Neural cell (in vitro differentiated cells): Measurements from ENCODE around the gene LUC7L. TPM values are rescaled to one million over a fixed set of nuclear protein-coding genes. Genes with fewer than 3 reads are reported as not detected.

Experiments
- H2AFZ ChIP-seq: fragments of 200-600, 300-800 bp; sonication (generic), shearing (Covaris generic); 2 replicates; pipeline ENCODE4 v1.6.0; 2014; ENCODE audit warnings: low read depth, mild to moderate bottlenecking, antibody characterized with exemption, low read length, moderate library complexity
- H3F3A ChIP-seq: fragments of 200-600 bp; shearing (Covaris generic); 2 replicates; pipeline ENCODE4 v1.6.1; 2016; ENCODE audit warnings: mild to moderate bottlenecking, moderate library complexity, mixed read lengths, antibody characterized with exemption, low read length; ENCODE audit not compliant: insufficient read depth, poor library complexity, severe bottlenecking
- H3K27ac ChIP-seq: fragments of 200-600, 300-800 bp; sonication (generic), shearing (Covaris generic); 2 replicates; pipeline ENCODE4 v1.5.1; 2014; ENCODE audit warnings: mild to moderate bottlenecking, low read length, moderate library complexity
- H3K27me3 ChIP-seq: fragments of 300-800, 200-600 bp; sonication (generic), shearing (Covaris generic); 2 replicates; pipeline ENCODE4 v1.6.0; 2014; ENCODE audit warnings: mild to moderate bottlenecking, low read depth, low read length, moderate library complexity; ENCODE audit not compliant: insufficient read depth
- H3K36me3 ChIP-seq: fragments of 300-800, 200-600 bp; sonication (generic), shearing (Covaris generic); 2 replicates; pipeline ENCODE4 v1.5.1; 2014; ENCODE audit warnings: mild to moderate bottlenecking, antibody characterized with exemption, low read length, moderate library complexity; ENCODE audit not compliant: insufficient read depth
- H3K4me2 ChIP-seq: fragments of 300-800, 200-600 bp; sonication (generic), shearing (Covaris generic); 2 replicates; pipeline ENCODE4 v1.6.0; 2014; ENCODE audit warnings: mild to moderate bottlenecking, low read length
- H3K4me3 ChIP-seq: fragments of 300-800, 200-600 bp; sonication (generic), shearing (Covaris generic); 2 replicates; pipeline ENCODE4 v1.5.1; 2014; ENCODE audit warnings: mild to moderate bottlenecking, low read length, moderate library complexity
- H3K79me2 ChIP-seq: fragments of 200-600 bp; shearing (Covaris generic); replicated peaks from 2 replicates; pipeline ENCODE4 v1.6.0; 2014; ENCODE audit warnings: mild to moderate bottlenecking, low read length, moderate library complexity; ENCODE audit not compliant: insufficient read depth
- H3K9ac ChIP-seq: fragments of 300-800, 200-600 bp; sonication (generic), shearing (Covaris generic); 2 replicates; pipeline ENCODE4 v1.6.1; 2016; ENCODE audit warnings: mild to moderate bottlenecking, low read length, mixed read lengths
- H3K9me2 ChIP-seq: fragments of 200-600 bp; shearing (Covaris generic); 2 replicates; pipeline ENCODE4 v1.6.1; 2016; ENCODE audit warnings: mild to moderate bottlenecking, low read length, mixed read lengths; ENCODE audit not compliant: insufficient read depth
- H3K9me3 ChIP-seq: fragments of 200-600, 300-800 bp; sonication (generic), shearing (Covaris generic); 2 replicates; pipeline ENCODE4 v1.6.1; 2016; ENCODE audit warnings: mild to moderate bottlenecking, mixed run types, low read length, moderate library complexity, mixed read lengths
- H4K20me1 ChIP-seq: fragments of 200-600 bp; shearing (Covaris generic); 2 replicates; pipeline ENCODE4 v1.6.1; 2016; ENCODE audit warnings: mild to moderate bottlenecking, mixed run types; ENCODE audit not compliant: insufficient read depth
- EP300 ChIP-seq: fragments of 450-650 bp; conservative IDR thresholded peaks from 2 replicates; pipeline ENCODE4 v1.6.1; 2014; ENCODE audit warnings: antibody characterized with exemption, mild to moderate bottlenecking, moderate library complexity; ENCODE audit not compliant: poor library complexity, severe bottlenecking
- EZH2 ChIP-seq: fragments of 200-600, 300-800 bp; shearing (Covaris generic), sonication (generic); IDR thresholded peaks from 2 replicates; pipeline ENCODE4 v1.6.1; 2014; ENCODE audit warnings: antibody characterized with exemption, low read length, borderline replicate concordance, mild to moderate bottlenecking; ENCODE audit not compliant: insufficient read depth, poor library complexity, severe bottlenecking
- MXI1 ChIP-seq: fragments of 450-650 bp; conservative IDR thresholded peaks from 2 replicates; pipeline ENCODE4 v1.6.1; 2014; ENCODE audit warnings: antibody characterized with exemption, mild to moderate bottlenecking; ENCODE audit not compliant: poor library complexity, severe bottlenecking
- POLR2AphosphoS5 ChIP-seq: IDR thresholded peaks from 2 replicates; pipeline ENCODE4 v1.6.1; 2012
- RAD21 ChIP-seq: fragments of 450-650 bp; conservative IDR thresholded peaks from 2 replicates; pipeline ENCODE4 v1.6.1; 2014; ENCODE audit warnings: antibody characterized with exemption, mild to moderate bottlenecking, moderate library complexity
- REST ChIP-seq: IDR thresholded peaks from 2 replicates; pipeline ENCODE4 v1.6.1; 2012; ENCODE audit warnings: borderline replicate concordance
- SMC3 ChIP-seq: fragments of 450-650 bp; conservative IDR thresholded peaks from 2 replicates; pipeline ENCODE4 v1.6.1; 2014; ENCODE audit warnings: antibody characterized with exemption, mild to moderate bottlenecking, moderate library complexity; ENCODE audit not compliant: poor library complexity
- TAF1 ChIP-seq: IDR thresholded peaks from 2 replicates; pipeline ENCODE4 v1.6.1; 2012; ENCODE audit warnings: low read depth
- polyA plus RNA-seq: library from polyadenylated mRNA; depleted of rRNA; stranded (reverse); fragments of >200 nt; gene quantifications from 2 replicates; pipeline ENCODE4 v1.2.3, GENCODE V29; 2014
- TF ChIP-seq, protein P1 (sequence below): fragments of 450-650 bp; IDR thresholded peaks from 2 replicates; pipeline ENCODE4 v1.5.1; 2014; ENCODE audit warnings: antibody characterized with exemption, mild to moderate bottlenecking, moderate library complexity; ENCODE audit not compliant: poor library complexity, severe bottlenecking

The LUC7L gene
- polyA plus RNA-seq, 1 donor from 2014 or later: 564 TPM

- Histone ChIP-seq H2AFZ (no peak overlapping the region), H3K9me3 (no peaks in the 10 kb centered on the region), H3K27me3 (no peaks in the 10 kb centered on the region), H3K9me2 (no peaks in the 10 kb centered on the region), H3K4me3 (no peak overlapping the region), H4K20me1 (no peaks in the 10 kb centered on the region), H3K79me2 (no peaks in the 10 kb centered on the region), H3F3A (no peaks in the 10 kb centered on the region), H3K4me2 (no peak overlapping the region), H3K36me3 (peaks cover 4% of the 10 kb centered on the region), H3K27ac (no peak overlapping the region), H3K9ac (no peak overlapping the region)
- TF ChIP-seq EP300: no peak
- TF ChIP-seq SMC3: no peak
- no peak for TF ChIP-seq MXI1
- no peak for TF ChIP-seq EZH2
- no peak for TF ChIP-seq REST
- TF ChIP-seq POLR2AphosphoS5: no peak
- no peak for TF ChIP-seq RAD21
- no peak for TF ChIP-seq TAF1
- TF ChIP-seq, protein P1, sequence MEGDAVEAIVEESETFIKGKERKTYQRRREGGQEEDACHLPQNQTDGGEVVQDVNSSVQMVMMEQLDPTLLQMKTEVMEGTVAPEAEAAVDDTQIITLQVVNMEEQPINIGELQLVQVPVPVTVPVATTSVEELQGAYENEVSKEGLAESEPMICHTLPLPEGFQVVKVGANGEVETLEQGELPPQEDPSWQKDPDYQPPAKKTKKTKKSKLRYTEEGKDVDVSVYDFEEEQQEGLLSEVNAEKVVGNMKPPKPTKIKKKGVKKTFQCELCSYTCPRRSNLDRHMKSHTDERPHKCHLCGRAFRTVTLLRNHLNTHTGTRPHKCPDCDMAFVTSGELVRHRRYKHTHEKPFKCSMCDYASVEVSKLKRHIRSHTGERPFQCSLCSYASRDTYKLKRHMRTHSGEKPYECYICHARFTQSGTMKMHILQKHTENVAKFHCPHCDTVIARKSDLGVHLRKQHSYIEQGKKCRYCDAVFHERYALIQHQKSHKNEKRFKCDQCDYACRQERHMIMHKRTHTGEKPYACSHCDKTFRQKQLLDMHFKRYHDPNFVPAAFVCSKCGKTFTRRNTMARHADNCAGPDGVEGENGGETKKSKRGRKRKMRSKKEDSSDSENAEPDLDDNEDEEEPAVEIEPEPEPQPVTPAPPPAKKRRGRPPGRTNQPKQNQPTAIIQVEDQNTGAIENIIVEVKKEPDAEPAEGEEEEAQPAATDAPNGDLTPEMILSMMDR: no peak
Observed at GRCh38 chr16:191831-192230, 37.4 kb downstream of the LUC7L start.

GRCh38 chr16:189604-190186, 39.6 kb downstream of the LUC7L start:
- H3F3A ChIP-seq: no peaks in the 10 kb centered on the region
- no peaks in the 10 kb centered on the region for H3K9me3 ChIP-seq
- no peaks in the 10 kb centered on the region for H3K9me2 ChIP-seq
- no peak overlapping the region for H3K9ac ChIP-seq
- peaks cover 4% of the 10 kb centered on the region for H3K36me3 ChIP-seq
- H3K4me2 ChIP-seq: no peak overlapping the region
- H3K27ac ChIP-seq: no peak overlapping the region
- H3K27me3 ChIP-seq: no peaks in the 10 kb centered on the region
- no peak overlapping the region for H3K4me3 ChIP-seq
- no peak overlapping the region for H2AFZ ChIP-seq
- TF ChIP-seq EP300: no peak
- no peak for TF ChIP-seq RAD21
- TF ChIP-seq POLR2AphosphoS5: no peak
- TF ChIP-seq EZH2: no peak
- no peak for TF ChIP-seq TAF1
- TF ChIP-seq MXI1: no peak
- TF ChIP-seq REST: no peak
- no peaks in the 10 kb centered on the region for H4K20me1 ChIP-seq
- no peaks in the 10 kb centered on the region for H3K79me2 ChIP-seq
